Liver (tissue), 9 donors: ENCODE measurements around the gene LELP1. TPM values are rescaled to one million over a fixed set of nuclear protein-coding genes. Genes with fewer than 3 reads are reported as not detected.

Experiments
- DNase-seq: peaks from one replicate; pipeline ENCODE4 v3.0.0-alpha.2; 2017; ENCODE audit warnings: low spot score
- H3K27ac ChIP-seq, 2 donors: one replicate each; pipeline ENCODE4 v1.7.0; 2013; ENCODE audit warnings: inconsistent platforms in 2 of 2, low read length in 2 of 2, control low read depth in 1 of 2, low read depth in 1 of 2, mild to moderate bottlenecking in 1 of 2
- H3K27me3 ChIP-seq, 4 donors: one replicate each; pipeline versions ENCODE4 v1.6.1 to v1.7.0; 2013; ENCODE audit warnings: low read length in 3 of 4, inconsistent platforms in 1 of 4, mild to moderate bottlenecking in 1 of 4, moderate library complexity in 1 of 4; ENCODE audit not compliant: control insufficient read depth in 4 of 4, insufficient read depth in 4 of 4
- H3K36me3 ChIP-seq, 4 donors: one replicate each; pipeline versions ENCODE4 v1.6.1 to v1.7.0; 2013; ENCODE audit warnings: low read length in 3 of 4, mild to moderate bottlenecking in 3 of 4, low read depth in 1 of 4, moderate library complexity in 1 of 4; ENCODE audit not compliant: control insufficient read depth in 4 of 4, insufficient read depth in 3 of 4
- H3K4me1 ChIP-seq, 4 donors: one replicate each; pipeline versions ENCODE4 v1.6.1 to v1.7.0; 2013; ENCODE audit warnings: low read length in 3 of 4, mild to moderate bottlenecking in 3 of 4, moderate library complexity in 1 of 4; ENCODE audit not compliant: control insufficient read depth in 4 of 4, insufficient read depth in 4 of 4
- H3K4me3 ChIP-seq, 3 donors: one replicate each; pipeline versions ENCODE4 v1.6.1 to v1.7.0; 2013; ENCODE audit warnings: low read length in 3 of 3, control low read depth in 1 of 3, low read depth in 1 of 3, mild to moderate bottlenecking in 1 of 3
- H3K9ac ChIP-seq, 2 donors: one replicate each; pipeline ENCODE4 v1.7.0; 2013; ENCODE audit warnings: low read length in 2 of 2, mild to moderate bottlenecking in 2 of 2, moderate library complexity in 2 of 2, control low read depth in 1 of 2, low read depth in 1 of 2
- H3K9me3 ChIP-seq, 4 donors: one replicate each; pipeline versions ENCODE4 v1.6.1 to v1.7.0; 2013; ENCODE audit warnings: low read length in 3 of 4; ENCODE audit not compliant: control insufficient read depth in 4 of 4
- EGR1 ChIP-seq, 2 donors: IDR thresholded peaks; 2 replicates each; pipeline ENCODE4 v1.6.1; 2016 to 2018; ENCODE audit warnings: antibody characterized with exemption in 2 of 2, low read depth in 2 of 2
- FOXA1 ChIP-seq: IDR thresholded peaks from 2 replicates; pipeline ENCODE4 v1.6.1; 2016; ENCODE audit warnings: antibody characterized with exemption
- GABPA ChIP-seq, 2 donors: IDR thresholded peaks in 1 of 2; conservative IDR thresholded peaks in 1 of 2; 2 replicates each; pipeline ENCODE4 v1.6.1; 2016; ENCODE audit warnings: antibody characterized with exemption in 2 of 2, mild to moderate bottlenecking in 1 of 2, moderate library complexity in 1 of 2
- HNF4A ChIP-seq, 2 donors: conservative IDR thresholded peaks; 2 replicates each; pipeline ENCODE4 v1.6.1; 2016; ENCODE audit warnings: antibody characterized with exemption in 2 of 2, mild to moderate bottlenecking in 2 of 2
- JUND ChIP-seq, 2 donors: IDR thresholded peaks; 2 replicates each; pipeline ENCODE4 v1.6.1; 2016; ENCODE audit warnings: antibody characterized with exemption in 2 of 2
- RAD21 ChIP-seq, 2 donors: IDR thresholded peaks; 2 replicates each; pipeline ENCODE4 v1.6.1; 2016; ENCODE audit warnings: antibody characterized with exemption in 2 of 2, mild to moderate bottlenecking in 2 of 2
- RXRA ChIP-seq, 2 donors: IDR thresholded peaks; 2 replicates each; pipeline ENCODE4 v1.6.1; 2017 to 2018; ENCODE audit warnings: antibody characterized with exemption in 2 of 2, mild to moderate bottlenecking in 1 of 2
- YY1 ChIP-seq: IDR thresholded peaks from 2 replicates; pipeline ENCODE4 v1.6.1; 2016; ENCODE audit warnings: antibody characterized with exemption, mild to moderate bottlenecking
- WGBS: extraction: QIAGEN DNeasy Blood & Tissue Kit; methylation state at CpG from one replicate; pipeline ENCODE4 v1.1.7; 2013; 5-methylcytosine and 5-hydroxymethylcytosine counted together
- polyA plus RNA-seq, 2 donors: library from polyadenylated mRNA; stranded (reverse) in 1 of 2; unstranded in 1 of 2; fragments of 200-250 nt in 1 of 2; fragments of >200 nt in 1 of 2; fragmentation: Nextera tagmentation in 1 of 2; extraction: Ambion mirVana in 1 of 2; gene quantifications; one replicate each; pipeline versions ENCODE4 v1.2.1 to v1.2.3, GENCODE V29; 2013 to 2015
- total RNA-seq, 2 donors: library from RNA; depleted of rRNA; stranded (reverse); fragments of >200 nt; gene quantifications; one replicate each; pipeline ENCODE4 v1.2.3, GENCODE V29; 2014
- TF ChIP-seq, protein P1 (sequence below): IDR thresholded peaks from 2 replicates; pipeline ENCODE4 v1.6.1; 2016; ENCODE audit warnings: antibody characterized with exemption, mild to moderate bottlenecking
- TF ChIP-seq, protein P2 (sequence below): fragments of 150-350 bp; IDR thresholded peaks from 2 replicates; pipeline ENCODE4 v1.5.1; 2017; ENCODE audit warnings: improper control_type of control experiment, low read depth, low read length; ENCODE audit not compliant: missing input control
- TF ChIP-seq, protein P3 (sequence below): IDR thresholded peaks from 2 replicates; pipeline ENCODE4 v1.6.1; 2016; ENCODE audit warnings: antibody characterized with exemption
- TF ChIP-seq, protein P4 (sequence below): IDR thresholded peaks from 2 replicates; pipeline ENCODE4 v1.6.1; 2016; ENCODE audit warnings: antibody characterized with exemption
- donor health status: healthy.
- donor health status: healthy.
- donor health status: healthy.
- donor health status: healthy.
- donor health status: healthy.

LELP1 gene
- total and polyA plus RNA-seq, 4 donors: not detected

DNA sequence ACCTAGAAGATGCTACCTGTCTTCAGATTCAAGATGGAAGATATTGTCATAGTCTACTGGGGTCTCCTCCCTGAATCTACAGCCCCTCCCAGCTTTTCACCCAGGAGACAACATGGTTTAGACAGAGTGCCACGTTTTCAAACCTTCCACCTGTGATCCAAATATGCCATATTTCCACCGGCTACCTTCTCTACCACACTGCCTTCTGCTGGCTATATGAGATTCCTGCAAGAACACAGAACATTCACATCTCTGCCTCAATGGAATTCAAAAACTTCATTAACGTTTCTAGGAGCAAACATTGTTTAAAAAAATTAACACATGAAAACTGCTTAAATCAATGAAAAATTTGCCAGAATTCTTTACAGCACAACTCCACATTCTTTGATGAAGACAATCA lies 12.9 kb upstream of the LELP1 start:
- TF ChIP-seq GABPA (IDR thresholded peaks at IDR 0.05 in 1 of 2, conservative IDR thresholded peaks at IDR 0.05 in 1 of 2) (no peak), FOXA1 (no peak), RAD21 (IDR thresholded peaks at IDR 0.05) (peak; percentile 11 to 43), RXRA (IDR thresholded peaks at IDR 0.05) (no peak), YY1 (no peak), JUND (IDR thresholded peaks at IDR 0.05) (no peak)
- TF ChIP-seq, protein P1, sequence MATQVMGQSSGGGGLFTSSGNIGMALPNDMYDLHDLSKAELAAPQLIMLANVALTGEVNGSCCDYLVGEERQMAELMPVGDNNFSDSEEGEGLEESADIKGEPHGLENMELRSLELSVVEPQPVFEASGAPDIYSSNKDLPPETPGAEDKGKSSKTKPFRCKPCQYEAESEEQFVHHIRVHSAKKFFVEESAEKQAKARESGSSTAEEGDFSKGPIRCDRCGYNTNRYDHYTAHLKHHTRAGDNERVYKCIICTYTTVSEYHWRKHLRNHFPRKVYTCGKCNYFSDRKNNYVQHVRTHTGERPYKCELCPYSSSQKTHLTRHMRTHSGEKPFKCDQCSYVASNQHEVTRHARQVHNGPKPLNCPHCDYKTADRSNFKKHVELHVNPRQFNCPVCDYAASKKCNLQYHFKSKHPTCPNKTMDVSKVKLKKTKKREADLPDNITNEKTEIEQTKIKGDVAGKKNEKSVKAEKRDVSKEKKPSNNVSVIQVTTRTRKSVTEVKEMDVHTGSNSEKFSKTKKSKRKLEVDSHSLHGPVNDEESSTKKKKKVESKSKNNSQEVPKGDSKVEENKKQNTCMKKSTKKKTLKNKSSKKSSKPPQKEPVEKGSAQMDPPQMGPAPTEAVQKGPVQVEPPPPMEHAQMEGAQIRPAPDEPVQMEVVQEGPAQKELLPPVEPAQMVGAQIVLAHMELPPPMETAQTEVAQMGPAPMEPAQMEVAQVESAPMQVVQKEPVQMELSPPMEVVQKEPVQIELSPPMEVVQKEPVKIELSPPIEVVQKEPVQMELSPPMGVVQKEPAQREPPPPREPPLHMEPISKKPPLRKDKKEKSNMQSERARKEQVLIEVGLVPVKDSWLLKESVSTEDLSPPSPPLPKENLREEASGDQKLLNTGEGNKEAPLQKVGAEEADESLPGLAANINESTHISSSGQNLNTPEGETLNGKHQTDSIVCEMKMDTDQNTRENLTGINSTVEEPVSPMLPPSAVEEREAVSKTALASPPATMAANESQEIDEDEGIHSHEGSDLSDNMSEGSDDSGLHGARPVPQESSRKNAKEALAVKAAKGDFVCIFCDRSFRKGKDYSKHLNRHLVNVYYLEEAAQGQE: no peak
- TF ChIP-seq, protein P2, sequence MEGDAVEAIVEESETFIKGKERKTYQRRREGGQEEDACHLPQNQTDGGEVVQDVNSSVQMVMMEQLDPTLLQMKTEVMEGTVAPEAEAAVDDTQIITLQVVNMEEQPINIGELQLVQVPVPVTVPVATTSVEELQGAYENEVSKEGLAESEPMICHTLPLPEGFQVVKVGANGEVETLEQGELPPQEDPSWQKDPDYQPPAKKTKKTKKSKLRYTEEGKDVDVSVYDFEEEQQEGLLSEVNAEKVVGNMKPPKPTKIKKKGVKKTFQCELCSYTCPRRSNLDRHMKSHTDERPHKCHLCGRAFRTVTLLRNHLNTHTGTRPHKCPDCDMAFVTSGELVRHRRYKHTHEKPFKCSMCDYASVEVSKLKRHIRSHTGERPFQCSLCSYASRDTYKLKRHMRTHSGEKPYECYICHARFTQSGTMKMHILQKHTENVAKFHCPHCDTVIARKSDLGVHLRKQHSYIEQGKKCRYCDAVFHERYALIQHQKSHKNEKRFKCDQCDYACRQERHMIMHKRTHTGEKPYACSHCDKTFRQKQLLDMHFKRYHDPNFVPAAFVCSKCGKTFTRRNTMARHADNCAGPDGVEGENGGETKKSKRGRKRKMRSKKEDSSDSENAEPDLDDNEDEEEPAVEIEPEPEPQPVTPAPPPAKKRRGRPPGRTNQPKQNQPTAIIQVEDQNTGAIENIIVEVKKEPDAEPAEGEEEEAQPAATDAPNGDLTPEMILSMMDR: peak; percentile 2
- TF ChIP-seq, protein P3, sequence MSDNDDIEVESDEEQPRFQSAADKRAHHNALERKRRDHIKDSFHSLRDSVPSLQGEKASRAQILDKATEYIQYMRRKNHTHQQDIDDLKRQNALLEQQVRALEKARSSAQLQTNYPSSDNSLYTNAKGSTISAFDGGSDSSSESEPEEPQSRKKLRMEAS: no peak
- H3K9me3 ChIP-seq: no peaks in the 10 kb centered on the region
- DNase-seq: no peak
- no peak overlapping the region for H3K9ac ChIP-seq
- H3K4me3 ChIP-seq: no peak overlapping the region
- H3K27me3 ChIP-seq: peaks cover 0 to 8% (median under 1%) of the 10 kb centered on the region in 4 donors
- no peaks in the 10 kb centered on the region for H3K4me1 ChIP-seq
- H3K36me3 ChIP-seq: no peaks in the 10 kb centered on the region
- 9% methylated on average over 3 of the region's 3 CpGs for WGBS
- H3K27ac ChIP-seq: no peak overlapping the region

DNA sequence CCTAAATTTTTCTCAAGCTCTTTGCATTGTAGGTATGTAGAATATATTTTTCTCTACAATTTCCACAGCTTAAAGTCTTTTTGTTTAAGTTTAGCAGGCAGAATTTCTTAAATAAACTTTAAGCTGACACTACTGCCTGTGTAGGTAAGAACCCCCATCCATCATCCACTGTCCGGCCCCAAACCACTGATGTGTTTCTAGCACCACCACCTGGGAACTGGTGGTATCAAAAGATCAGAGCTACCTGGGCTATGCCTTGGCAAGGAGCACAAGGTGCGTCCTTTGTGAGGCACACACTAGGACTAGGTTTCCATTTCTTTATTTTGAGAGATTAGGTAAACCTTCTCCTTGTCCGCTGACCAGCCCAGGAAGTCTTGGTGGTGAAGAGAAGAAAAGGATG lies 10.5 kb upstream of the LELP1 start:
- Histone ChIP-seq H3K9me3 (no peaks in the 10 kb centered on the region), H3K9ac (no peak overlapping the region), H3K36me3 (no peaks in the 10 kb centered on the region), H3K4me1 (no peaks in the 10 kb centered on the region), H3K27ac (no peak overlapping the region), H3K27me3 (peaks cover 0 to 8% (median under 1%) of the 10 kb centered on the region in 4 donors), H3K4me3 (no peak overlapping the region)
- TF ChIP-seq JUND (IDR thresholded peaks at IDR 0.05): no peak
- TF ChIP-seq RAD21 (IDR thresholded peaks at IDR 0.05): peak; percentile 52 to 60
- no peak for TF ChIP-seq EGR1 (IDR thresholded peaks at IDR 0.05; ENCODE audit: low read depth in 2 of 2)
- TF ChIP-seq GABPA (IDR thresholded peaks at IDR 0.05 in 1 of 2, conservative IDR thresholded peaks at IDR 0.05 in 1 of 2): no peak
- TF ChIP-seq HNF4A (conservative IDR thresholded peaks at IDR 0.05): no peak
- TF ChIP-seq, protein P4, sequence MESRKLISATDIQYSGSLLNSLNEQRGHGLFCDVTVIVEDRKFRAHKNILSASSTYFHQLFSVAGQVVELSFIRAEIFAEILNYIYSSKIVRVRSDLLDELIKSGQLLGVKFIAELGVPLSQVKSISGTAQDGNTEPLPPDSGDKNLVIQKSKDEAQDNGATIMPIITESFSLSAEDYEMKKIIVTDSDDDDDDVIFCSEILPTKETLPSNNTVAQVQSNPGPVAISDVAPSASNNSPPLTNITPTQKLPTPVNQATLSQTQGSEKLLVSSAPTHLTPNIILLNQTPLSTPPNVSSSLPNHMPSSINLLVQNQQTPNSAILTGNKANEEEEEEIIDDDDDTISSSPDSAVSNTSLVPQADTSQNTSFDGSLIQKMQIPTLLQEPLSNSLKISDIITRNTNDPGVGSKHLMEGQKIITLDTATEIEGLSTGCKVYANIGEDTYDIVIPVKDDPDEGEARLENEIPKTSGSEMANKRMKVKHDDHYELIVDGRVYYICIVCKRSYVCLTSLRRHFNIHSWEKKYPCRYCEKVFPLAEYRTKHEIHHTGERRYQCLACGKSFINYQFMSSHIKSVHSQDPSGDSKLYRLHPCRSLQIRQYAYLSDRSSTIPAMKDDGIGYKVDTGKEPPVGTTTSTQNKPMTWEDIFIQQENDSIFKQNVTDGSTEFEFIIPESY: no peak
- no peak for DNase-seq
- WGBS: 21% methylated on average over 3 of the region's 3 CpGs
